HL-60 (cell line): Measurements from ENCODE around the gene S100A9.

Experiments
- DNase-seq, 2 experiments: peaks; one replicate each; pipeline ENCODE4 v3.0.0-alpha.2; 2010 to 2020; ENCODE audit warnings: low read depth in 1 of 2, low spot score in 1 of 2
- H3K27ac ChIP-seq: fragments of 250-450 bp; sonication (Bioruptor Pico); replicated peaks from 2 replicates; pipeline ENCODE4 v1.5.1; 2020; ENCODE audit warnings: mild to moderate bottlenecking, moderate library complexity
- H3K27me3 ChIP-seq: fragments of 250-450 bp; sonication (Bioruptor Pico); 2 replicates; pipeline ENCODE4 v1.5.1; 2021; ENCODE audit warnings: mild to moderate bottlenecking, moderate library complexity; ENCODE audit not compliant: insufficient read depth, poor library complexity, severe bottlenecking
- H3K4me3 ChIP-seq: replicated peaks from 2 replicates; pipeline ENCODE4 v1.5.1; 2011; ENCODE audit warnings: mild to moderate bottlenecking, control low read depth, low read length; ENCODE audit not compliant: insufficient read depth
- GABPA ChIP-seq: IDR thresholded peaks from 2 replicates; pipeline ENCODE4 v1.6.1; 2012; ENCODE audit warnings: low read depth
- POLR2AphosphoS5 ChIP-seq: IDR thresholded peaks from 2 replicates; pipeline ENCODE4 v1.6.1; 2012; ENCODE audit warnings: low read depth
- SPI1 ChIP-seq: IDR thresholded peaks from 2 replicates; pipeline ENCODE4 v1.6.1; 2012; ENCODE audit warnings: low read depth, mild to moderate bottlenecking, borderline replicate concordance
- TF ChIP-seq, protein P1 (sequence below): IDR thresholded peaks from 2 replicates; pipeline ENCODE4 v1.6.1; 2012; ENCODE audit warnings: low read depth; ENCODE audit not compliant: insufficient replicate concordance
- TF ChIP-seq, protein P2 (sequence below): IDR thresholded peaks from one replicate; pipeline ENCODE4 v1.5.1; 2011; ENCODE audit warnings: low read length, control low read depth, inconsistent platforms; ENCODE audit not compliant: insufficient read depth

S100A9 gene

DNA sequence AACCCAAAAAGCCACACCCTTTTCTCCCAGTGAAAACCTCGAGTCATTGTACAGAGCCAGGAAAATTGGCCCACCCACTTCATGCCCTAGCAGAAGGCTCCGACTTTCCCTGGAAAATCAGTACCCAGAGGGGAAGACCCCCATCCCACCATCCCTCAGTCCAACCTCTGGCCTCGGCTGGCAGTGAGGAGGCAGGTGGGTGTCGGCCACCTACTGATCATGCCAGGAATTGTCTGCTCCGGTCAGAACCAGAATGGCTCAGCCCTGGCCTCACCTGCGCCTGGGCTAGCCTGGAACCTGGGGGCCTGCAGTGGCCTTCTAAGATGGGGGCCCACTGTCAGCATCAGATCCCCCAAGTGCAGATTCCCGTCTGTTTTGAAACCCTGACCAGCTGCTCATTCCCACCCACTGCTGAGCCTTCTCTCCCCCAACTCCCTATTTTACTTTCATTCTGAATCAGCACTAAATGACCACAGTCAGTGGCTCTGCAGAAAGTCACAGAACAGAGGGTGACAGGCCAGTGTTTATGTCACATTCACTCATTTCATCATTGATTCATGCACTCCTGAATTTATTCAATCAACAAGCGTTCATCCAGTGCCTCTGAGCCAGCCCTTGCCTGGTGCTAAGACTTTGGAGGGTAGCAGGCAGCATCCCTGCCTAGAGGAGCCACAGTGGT is 3.0 kb upstream of the S100A9 start:
- no peak for DNase-seq
- Histone ChIP-seq H3K27ac (no peak overlapping the region), H3K4me3 (no peak overlapping the region), H3K27me3 (no peaks in the 10 kb centered on the region)
- no peak for TF ChIP-seq GABPA

DNA sequence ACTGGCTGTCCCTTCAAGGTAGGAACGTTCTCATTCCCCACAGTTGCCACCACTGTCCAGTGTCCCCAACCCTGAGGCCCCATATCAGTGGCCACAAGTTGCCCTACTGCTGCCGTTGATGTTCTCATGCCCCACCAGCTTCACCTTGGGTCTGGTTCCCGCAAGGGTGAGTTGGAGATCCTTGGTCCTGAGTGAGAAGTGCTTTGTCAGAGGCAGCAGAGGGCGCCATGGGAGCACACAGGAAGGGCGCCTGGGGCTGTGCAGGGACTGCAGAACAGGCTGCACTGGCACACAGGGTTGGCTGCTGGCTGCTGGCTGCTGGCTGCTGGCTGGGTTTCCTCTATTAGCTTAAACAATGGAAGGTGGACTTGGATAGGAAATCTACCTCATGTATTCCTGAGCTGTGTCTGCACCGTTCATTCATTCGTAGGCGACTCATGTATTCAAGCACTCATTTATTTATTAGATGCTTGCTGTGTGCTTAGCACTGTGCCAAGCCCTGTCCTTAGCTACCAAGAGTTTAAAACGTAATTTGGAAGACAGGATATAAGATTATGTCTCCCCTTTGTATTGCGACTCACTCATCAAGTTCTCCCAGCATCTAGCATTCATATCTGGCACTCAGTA is 2.1 kb upstream of the S100A9 start:
- H3K27me3 ChIP-seq: no peaks in the 10 kb centered on the region
- DNase-seq: peak; percentile 56 to 90

DNA sequence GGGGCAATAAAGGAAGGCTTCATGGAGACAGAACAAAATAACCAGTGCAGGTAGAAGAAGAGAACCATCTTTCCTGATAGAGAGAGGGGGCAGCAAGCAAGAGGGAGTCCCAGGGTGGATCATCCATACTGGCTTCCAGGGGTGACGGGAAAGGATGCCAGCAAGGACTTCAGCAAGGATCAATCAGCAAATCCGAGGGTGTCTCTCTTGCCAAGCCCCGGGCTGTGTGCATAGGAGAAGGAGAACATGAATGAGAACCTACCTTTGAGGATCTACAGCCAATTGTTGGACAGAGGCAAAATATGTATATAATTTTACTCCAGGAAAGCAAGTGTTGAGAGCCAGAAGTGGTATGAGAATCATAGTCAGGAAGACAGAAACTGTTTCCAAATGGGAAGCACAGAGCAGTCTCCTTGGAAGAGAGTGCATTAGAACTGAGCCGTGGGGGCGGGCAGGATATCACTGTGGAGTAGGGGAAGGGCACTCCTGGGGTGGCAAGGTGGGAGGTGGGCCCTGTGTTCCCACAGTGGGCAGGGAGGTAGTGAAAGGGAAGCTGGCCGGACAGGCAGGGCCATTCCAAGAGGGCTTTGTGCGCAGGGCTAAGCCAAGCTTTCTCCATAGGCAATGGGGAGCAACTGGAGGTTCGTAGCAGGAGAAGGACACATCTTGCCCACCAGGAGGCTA is 1.1 kb upstream of the S100A9 start:
- Histone ChIP-seq H3K27me3 (no peaks in the 10 kb centered on the region), H3K4me3 (no peak overlapping the region), H3K27ac (peak overlapping the region; percentile 91)
- DNase-seq: no peak
- TF ChIP-seq, protein P1, sequence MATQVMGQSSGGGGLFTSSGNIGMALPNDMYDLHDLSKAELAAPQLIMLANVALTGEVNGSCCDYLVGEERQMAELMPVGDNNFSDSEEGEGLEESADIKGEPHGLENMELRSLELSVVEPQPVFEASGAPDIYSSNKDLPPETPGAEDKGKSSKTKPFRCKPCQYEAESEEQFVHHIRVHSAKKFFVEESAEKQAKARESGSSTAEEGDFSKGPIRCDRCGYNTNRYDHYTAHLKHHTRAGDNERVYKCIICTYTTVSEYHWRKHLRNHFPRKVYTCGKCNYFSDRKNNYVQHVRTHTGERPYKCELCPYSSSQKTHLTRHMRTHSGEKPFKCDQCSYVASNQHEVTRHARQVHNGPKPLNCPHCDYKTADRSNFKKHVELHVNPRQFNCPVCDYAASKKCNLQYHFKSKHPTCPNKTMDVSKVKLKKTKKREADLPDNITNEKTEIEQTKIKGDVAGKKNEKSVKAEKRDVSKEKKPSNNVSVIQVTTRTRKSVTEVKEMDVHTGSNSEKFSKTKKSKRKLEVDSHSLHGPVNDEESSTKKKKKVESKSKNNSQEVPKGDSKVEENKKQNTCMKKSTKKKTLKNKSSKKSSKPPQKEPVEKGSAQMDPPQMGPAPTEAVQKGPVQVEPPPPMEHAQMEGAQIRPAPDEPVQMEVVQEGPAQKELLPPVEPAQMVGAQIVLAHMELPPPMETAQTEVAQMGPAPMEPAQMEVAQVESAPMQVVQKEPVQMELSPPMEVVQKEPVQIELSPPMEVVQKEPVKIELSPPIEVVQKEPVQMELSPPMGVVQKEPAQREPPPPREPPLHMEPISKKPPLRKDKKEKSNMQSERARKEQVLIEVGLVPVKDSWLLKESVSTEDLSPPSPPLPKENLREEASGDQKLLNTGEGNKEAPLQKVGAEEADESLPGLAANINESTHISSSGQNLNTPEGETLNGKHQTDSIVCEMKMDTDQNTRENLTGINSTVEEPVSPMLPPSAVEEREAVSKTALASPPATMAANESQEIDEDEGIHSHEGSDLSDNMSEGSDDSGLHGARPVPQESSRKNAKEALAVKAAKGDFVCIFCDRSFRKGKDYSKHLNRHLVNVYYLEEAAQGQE: peak; percentile 76
- TF ChIP-seq GABPA: no peak

More for the DNA sequence above, 2.1 kb upstream of the S100A9 start:
- no peak overlapping the region for H3K4me3 ChIP-seq
- peak overlapping the region; percentile 91; the same call in 1 of the 2 replicates for H3K27ac ChIP-seq
- TF ChIP-seq POLR2AphosphoS5: no peak
- TF ChIP-seq, protein P1: no peak
- TF ChIP-seq, protein P2, sequence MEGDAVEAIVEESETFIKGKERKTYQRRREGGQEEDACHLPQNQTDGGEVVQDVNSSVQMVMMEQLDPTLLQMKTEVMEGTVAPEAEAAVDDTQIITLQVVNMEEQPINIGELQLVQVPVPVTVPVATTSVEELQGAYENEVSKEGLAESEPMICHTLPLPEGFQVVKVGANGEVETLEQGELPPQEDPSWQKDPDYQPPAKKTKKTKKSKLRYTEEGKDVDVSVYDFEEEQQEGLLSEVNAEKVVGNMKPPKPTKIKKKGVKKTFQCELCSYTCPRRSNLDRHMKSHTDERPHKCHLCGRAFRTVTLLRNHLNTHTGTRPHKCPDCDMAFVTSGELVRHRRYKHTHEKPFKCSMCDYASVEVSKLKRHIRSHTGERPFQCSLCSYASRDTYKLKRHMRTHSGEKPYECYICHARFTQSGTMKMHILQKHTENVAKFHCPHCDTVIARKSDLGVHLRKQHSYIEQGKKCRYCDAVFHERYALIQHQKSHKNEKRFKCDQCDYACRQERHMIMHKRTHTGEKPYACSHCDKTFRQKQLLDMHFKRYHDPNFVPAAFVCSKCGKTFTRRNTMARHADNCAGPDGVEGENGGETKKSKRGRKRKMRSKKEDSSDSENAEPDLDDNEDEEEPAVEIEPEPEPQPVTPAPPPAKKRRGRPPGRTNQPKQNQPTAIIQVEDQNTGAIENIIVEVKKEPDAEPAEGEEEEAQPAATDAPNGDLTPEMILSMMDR: peak; percentile 74
- TF ChIP-seq GABPA: no peak
- TF ChIP-seq SPI1: no peak

DNA sequence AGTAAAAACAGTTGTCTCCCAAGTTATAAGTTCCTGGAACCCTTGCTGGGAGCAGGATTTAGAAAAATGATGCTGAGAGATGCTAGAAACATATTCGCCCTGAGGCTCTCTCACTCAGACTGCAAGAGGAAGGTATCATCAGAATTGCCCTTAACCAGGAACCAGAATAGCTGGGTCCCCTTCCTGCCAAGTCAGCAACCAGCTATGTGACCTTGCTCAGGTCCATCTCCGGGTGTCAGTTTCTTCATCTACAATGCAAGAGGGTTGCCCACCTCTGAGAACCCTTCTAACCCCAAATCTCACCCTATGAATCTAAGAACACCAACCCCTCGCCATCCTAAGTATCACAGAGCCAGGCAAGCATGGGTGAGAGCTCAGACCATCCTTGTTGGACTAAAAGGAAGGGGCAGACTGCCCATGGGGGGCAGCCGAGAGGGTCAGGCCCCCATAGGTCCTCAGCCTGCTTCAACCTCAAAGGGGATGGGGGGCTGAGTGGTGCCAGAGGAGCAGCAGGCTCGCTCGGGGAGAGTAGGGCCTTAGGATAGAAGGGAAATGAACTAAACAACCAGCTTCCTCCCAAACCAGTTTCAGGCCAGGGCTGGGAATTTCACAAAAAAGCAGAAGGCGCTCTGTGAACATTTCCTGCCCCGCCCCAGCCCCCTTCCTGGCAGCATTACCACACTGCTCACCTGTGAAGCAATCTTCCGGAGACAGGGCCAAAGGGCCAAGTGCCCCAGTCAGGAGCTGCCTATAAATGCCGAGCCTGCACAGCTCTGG is 390 bp upstream of the S100A9 start:
- Histone ChIP-seq H3K27ac (peak overlapping the region; percentile 91), H3K4me3 (peak overlapping the region; percentile 31), H3K27me3 (no peaks in the 10 kb centered on the region)
- TF ChIP-seq, protein P1: peak; percentile 62
- TF ChIP-seq POLR2AphosphoS5 (no peak; the same call in 1 of the 2 replicates), GABPA (peak; percentile 8; the same call in 1 of the 2 replicates), SPI1 (peak; percentile 66)
- TF ChIP-seq, protein P2: no peak
- DNase-seq: peak; percentile 75 to 97
